ENCODE results near the gene ZNF827.

The ZNF827 gene, protein sequence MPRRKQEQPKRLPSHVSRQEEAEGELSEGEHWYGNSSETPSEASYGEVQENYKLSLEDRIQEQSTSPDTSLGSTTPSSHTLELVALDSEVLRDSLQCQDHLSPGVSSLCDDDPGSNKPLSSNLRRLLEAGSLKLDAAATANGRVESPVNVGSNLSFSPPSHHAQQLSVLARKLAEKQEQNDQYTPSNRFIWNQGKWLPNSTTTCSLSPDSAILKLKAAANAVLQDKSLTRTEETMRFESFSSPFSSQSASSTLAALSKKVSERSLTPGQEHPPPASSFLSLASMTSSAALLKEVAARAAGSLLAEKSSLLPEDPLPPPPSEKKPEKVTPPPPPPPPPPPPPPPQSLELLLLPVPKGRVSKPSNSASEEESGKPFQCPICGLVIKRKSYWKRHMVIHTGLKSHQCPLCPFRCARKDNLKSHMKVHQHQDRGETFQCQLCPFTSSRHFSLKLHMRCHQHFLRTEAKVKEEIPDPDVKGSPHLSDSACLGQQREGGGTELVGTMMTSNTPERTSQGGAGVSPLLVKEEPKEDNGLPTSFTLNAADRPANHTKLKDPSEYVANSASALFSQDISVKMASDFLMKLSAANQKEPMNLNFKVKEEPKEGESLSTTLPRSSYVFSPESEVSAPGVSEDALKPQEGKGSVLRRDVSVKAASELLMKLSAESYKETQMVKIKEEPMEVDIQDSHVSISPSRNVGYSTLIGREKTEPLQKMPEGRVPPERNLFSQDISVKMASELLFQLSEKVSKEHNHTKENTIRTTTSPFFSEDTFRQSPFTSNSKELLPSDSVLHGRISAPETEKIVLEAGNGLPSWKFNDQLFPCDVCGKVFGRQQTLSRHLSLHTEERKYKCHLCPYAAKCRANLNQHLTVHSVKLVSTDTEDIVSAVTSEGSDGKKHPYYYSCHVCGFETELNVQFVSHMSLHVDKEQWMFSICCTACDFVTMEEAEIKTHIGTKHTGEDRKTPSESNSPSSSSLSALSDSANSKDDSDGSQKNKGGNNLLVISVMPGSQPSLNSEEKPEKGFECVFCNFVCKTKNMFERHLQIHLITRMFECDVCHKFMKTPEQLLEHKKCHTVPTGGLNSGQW

GRCh38 chr4:145938618-145939440 lies at the start of gene ZNF827:
ZNF827 (minus strand) TSS chr4:145938823; CDS start chr4:145938407, 416 bp downstream.
- DNase-seq (ENCODE audit: low read depth in 2 of 2, low spot score in 1 of 2), result peak in 1 of 2 donors; percentile 42

GRCh38 chr4:145984563-145984962 lies 45.9 kb upstream of the ZNF827 start:
- no peak for DNase-seq (ENCODE audit: low read depth in 2 of 2, low spot score in 1 of 2)

GRCh38 chr4:145982791-145983190 lies 44.2 kb upstream of the ZNF827 start:
- DNase-seq (ENCODE audit: low read depth in 2 of 2, low spot score in 1 of 2), result no peak

DNA sequence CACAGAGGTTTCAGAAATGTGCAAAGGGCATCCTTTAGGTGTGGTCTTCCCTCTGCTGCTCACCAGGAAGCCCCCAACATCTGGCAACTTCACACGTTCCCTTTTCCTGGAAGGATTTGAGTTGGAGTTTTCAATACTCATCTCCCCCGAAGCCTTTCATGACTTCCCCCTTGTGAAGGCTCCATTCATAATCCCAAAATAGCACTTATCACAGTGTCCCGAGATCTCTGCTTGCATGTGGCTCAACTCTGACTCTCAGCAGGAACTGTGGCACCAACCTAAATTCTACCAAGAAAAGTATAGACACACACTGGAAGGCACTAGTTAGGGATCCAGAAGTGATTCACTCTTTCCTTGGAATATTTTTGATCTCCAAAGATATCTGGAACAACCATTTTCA lies 40.5 kb upstream of the ZNF827 start:
- no peak for DNase-seq (ENCODE audit: low read depth in 2 of 2, low spot score in 1 of 2)

DNA sequence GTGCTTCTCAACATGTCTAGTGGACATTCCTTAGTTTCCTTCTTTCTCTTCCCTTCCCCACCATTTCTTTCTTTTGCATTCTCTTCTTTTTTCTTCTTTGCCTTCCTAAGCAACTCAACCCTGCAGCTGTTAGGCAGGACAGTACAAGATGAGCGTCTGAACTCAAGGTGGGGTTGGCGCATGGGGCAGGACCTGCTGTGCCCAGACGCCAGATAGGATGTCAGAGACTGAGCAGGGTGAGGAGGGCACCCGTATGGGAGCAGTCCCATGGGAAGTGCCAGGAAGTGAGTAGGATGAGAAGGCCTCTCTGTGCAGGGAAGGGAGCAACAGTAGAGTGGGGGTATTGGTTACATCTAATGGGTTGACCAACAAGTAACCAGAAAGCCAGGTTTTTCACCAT lies 38.1 kb upstream of the ZNF827 start:
- no peak for DNase-seq (ENCODE audit: low read depth in 2 of 2, low spot score in 1 of 2)

DNA sequence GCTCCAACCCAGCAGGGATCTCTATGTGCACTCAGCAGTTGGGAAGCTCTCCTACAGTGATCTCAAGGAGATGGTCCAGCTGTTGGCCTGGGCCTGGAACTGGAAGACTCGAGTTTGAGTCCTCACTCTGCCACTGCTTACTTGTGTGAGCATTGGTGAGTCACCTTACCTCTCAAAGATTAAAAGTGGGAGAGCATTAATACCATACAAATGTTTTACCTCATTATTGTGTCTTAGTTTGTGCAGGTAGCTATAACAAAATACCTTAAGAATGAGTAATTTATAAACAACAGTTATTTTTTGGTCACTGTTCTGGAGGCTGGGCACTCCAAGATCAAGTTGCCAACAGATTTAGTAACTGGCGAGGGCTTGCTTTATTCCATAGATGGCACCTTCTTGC lies 21.4 kb upstream of the ZNF827 start:
- DNase-seq (ENCODE audit: low read depth in 2 of 2, low spot score in 1 of 2), result no peak

GRCh38 chr4:145957302-145957701 lies 18.7 kb upstream of the ZNF827 start:
- DNase-seq (ENCODE audit: low read depth in 2 of 2, low spot score in 1 of 2), result no peak

GRCh38 chr4:145956288-145956890 lies 17.8 kb upstream of the ZNF827 start:
- DNase-seq (ENCODE audit: low read depth in 2 of 2, low spot score in 1 of 2), result no peak

DNA sequence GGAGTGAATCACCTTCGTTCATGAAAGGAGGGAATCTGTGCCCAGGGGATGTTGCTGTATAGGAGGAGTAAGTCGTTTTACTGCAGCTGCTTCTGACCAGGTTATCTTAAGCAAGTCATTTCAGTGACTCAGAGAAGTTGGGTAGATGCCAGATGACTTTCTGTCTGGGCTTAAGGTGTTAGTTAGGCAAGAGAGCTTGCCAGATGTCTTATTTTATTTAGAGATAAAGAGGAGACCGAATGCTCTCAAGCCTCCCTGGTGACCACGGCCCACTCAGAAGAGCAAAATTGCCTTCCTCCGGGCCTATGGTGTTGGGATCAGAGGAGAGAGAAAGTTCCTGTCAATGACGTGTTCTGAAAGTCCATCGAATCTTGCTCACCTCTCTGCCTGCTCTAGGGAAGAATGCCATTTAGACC lies 16.3 kb upstream of the ZNF827 start:
- DNase-seq (ENCODE audit: low read depth in 2 of 2, low spot score in 1 of 2), result no peak

DNA sequence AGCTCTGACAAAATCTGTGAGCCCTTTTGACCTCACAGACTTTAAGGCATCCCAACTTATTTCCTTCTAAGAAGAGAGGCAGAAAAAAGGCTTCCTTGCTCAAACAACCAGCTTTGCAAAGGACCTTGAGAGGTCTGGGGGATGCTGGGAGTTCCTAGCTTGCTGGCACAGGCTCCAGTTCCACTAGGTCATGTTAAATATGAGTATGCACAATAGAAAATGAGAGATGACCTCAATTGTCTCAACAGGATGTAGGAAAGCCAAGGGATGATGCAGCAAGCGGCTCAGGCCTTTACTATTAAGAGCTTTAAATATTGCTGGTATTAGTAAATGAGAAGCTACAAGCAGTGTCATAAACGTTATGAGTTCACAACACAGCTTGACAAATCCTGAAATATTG lies 13.3 kb upstream of the ZNF827 start:
- DNase-seq (ENCODE audit: low read depth in 2 of 2, low spot score in 1 of 2), result no peak

- DNase-seq (ENCODE audit: low read depth in 2 of 2, low spot score in 1 of 2), result no peak
Observed at GRCh38 chr4:145945431-145946155, 7.0 kb upstream of the ZNF827 start.

DNA sequence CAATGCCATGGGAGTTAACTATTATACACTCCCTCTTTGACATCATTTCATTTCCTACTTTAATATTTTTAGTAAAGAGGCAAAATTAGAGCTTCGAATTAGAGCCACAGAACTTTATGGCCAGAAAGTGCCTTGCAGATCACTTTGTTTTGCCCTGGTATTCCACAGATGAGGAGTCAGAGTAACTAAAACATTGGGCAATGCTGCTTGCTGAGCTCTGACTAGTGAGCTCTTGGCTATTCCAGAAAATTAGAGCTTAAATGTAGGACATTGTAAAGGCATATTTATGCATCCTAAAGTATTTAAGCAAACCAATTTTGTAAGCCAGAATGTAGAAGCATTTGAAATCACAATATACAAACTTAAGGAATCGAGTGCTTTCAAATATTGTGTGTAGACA lies 6.3 kb upstream of the ZNF827 start:
- no peak for DNase-seq (ENCODE audit: low read depth in 2 of 2, low spot score in 1 of 2)

- no peak for DNase-seq (ENCODE audit: low read depth in 2 of 2, low spot score in 1 of 2)
Observed at GRCh38 chr4:145939856-145940255, 1.2 kb upstream of the ZNF827 start.

GRCh38 chr4:145939441-145939750 lies 773 bp upstream of the ZNF827 start:
- DNase-seq (ENCODE audit: low read depth in 2 of 2, low spot score in 1 of 2), result no peak

GRCh38 chr4:145937971-145938611 lies 532 bp downstream of the ZNF827 start:
- peak in 1 of 2 donors; percentile 10 for DNase-seq (ENCODE audit: low read depth in 2 of 2, low spot score in 1 of 2)

DNA sequence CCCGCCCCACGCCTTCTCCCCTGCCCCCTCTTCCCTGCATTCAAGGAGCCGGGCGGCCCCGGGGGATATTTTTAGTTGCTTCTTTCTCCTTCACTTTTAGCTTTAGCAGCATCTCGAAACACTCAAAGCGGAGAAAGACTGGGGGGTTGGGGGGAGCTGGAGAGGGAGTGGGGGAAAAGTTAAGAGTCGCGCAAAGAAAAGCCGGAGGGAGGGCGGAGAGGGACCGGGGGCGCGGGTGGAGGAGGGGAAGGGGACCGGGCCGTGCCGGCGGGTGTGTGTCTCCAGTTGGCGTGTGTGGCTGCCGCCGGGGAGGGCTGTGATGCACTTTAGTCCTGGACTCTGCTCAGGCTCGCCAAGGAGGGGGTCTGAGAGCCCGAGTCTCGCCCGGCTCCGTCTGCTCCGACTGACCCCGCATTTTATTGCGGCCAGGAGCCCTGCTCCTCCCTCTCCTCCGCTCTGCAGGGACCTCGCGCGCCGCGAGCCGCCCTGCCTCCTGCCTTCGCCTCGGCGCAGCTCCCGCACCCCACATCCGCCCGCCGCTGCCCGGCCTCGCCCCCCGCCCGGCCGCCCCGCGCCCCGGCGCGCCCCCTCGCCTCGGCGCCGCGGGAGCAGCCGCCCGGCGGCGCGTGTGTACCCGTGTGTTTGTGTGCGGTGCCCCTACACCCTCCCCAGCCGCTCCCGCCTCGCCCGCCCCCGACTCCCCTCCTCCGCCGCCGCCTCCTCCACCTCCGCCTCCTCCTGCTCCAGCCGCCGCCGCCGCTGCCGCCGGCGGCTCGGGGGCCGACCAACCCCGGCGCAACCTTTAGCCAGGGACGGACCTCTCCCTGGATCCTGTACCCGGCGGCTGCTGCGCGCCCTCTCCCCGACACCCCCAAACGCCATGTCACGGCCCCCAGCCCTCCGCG lies 1.4 kb downstream of the ZNF827 start:
- peak in 1 of 2 donors; percentile 26 for DNase-seq (ENCODE audit: low read depth in 2 of 2, low spot score in 1 of 2)

DNA sequence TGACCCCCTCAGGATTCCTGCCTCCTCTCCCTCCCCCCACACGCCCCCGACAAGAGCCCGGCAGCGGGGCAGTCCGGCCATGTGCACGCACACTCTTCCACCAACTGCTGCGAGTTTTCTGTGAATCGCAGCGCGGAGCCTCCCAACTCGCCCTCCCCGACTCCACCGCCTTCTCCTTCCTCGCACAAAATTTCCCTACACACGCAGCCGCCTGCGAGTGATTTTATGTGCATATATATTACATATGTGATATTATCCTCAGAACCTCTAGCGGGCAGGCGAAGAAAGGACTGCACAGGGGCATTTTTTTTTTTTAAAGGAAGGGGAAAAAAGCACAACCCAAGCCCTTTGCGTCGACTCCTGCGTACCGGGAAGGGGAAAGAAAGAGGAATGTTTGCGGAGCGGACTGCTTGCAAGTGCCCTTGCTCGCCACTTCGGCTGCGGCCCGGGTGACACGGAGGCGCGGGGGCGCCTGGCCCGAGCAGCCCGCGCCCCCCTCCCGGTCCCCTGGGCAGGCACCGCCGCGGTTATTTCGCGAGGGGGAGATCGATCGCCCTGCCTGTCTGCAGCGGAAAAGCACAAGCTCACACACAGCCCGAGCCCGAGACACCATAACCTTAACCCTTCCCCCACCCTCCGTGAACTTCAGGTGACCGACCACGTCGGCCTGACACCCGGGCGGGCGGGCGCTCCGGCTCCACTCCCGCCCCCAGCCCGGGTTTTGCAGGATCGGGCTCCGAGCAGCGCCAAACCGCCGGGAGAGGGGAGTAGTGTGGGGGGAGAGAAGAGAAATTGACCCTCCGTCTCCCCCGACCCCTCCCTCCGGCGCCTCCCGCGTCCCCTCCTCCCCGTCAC lies 2.3 kb downstream of the ZNF827 start:
- peak in 1 of 2 donors; percentile 43 for DNase-seq (ENCODE audit: low read depth in 2 of 2, low spot score in 1 of 2)

Data from stimulated activated CD8-positive, alpha-beta memory T cell treated with anti-CD3 and anti-CD28 coated beads, Interleukin-4, amount 100 ng/mL, for 4 hours (primary cell).